PFSK-1 (cell line): ENCODE data around the gene NABP2.

Experiments used
- FOXP2 ChIP-seq: optimal IDR thresholded peaks from 2 replicates; pipeline ENCODE3; 2011; ENCODE audit warnings: borderline replicate concordance, control low read depth, inconsistent platforms; ENCODE audit not compliant: insufficient read depth; ENCODE audit errors: extremely low read length, extremely low read depth
- POLR2AphosphoS5 ChIP-seq: IDR thresholded peaks from 2 replicates; pipeline ENCODE4 v1.6.1; 2012; ENCODE audit warnings: low read depth, mild to moderate bottlenecking, control low read depth, low read length, moderate library complexity
- REST ChIP-seq, 2 experiments: IDR thresholded peaks; 2 replicates each; pipeline versions ENCODE4 v1.6.1 to v1.8.0; 2011 to 2012; ENCODE audit warnings: low read depth in 2 of 2, low read length in 2 of 2, control low read depth in 1 of 2, inconsistent platforms in 1 of 2, mild to moderate bottlenecking in 1 of 2, moderate library complexity in 1 of 2; ENCODE audit not compliant: insufficient read depth in 1 of 2
- SIN3A ChIP-seq: IDR thresholded peaks from 2 replicates; pipeline ENCODE4 v1.6.1; 2012; ENCODE audit warnings: mild to moderate bottlenecking, low read length, moderate library complexity, borderline replicate concordance; ENCODE audit not compliant: insufficient read depth
- TAF1 ChIP-seq: IDR thresholded peaks from 2 replicates; pipeline ENCODE4 v1.6.1; 2012; ENCODE audit warnings: low read length, control low read depth, borderline replicate concordance; ENCODE audit not compliant: insufficient read depth

Gene NABP2

GRCh38 chr12:56234746-56235436 lies 10.7 kb downstream of the NABP2 start:
- TF ChIP-seq REST (IDR thresholded peaks at IDR 0.05; ENCODE audit: insufficient read depth in 1 of 2, low read depth in 2 of 2, low read length in 2 of 2) (no peak), SIN3A (no peak), POLR2AphosphoS5 (no peak), TAF1 (no peak), FOXP2 (no peak)

- no peak for TF ChIP-seq TAF1
- no peak for TF ChIP-seq POLR2AphosphoS5
- no peak for TF ChIP-seq SIN3A
- TF ChIP-seq REST (IDR thresholded peaks at IDR 0.05; ENCODE audit: insufficient read depth in 1 of 2, low read depth in 2 of 2, low read length in 2 of 2) = no peak
- TF ChIP-seq FOXP2 = no peak
These were observed 11.9 kb downstream of the NABP2 start for GRCh38 chr12:56236091-56236490.

- TF ChIP-seq REST (IDR thresholded peaks at IDR 0.05; ENCODE audit: insufficient read depth in 1 of 2, low read depth in 2 of 2, low read length in 2 of 2) (no peak), FOXP2 (no peak), TAF1 (no peak), POLR2AphosphoS5 (no peak), SIN3A (no peak)
These were observed 12.8 kb downstream of the NABP2 start for GRCh38 chr12:56236985-56237384.

- TF ChIP-seq REST (IDR thresholded peaks at IDR 0.05; ENCODE audit: insufficient read depth in 1 of 2, low read depth in 2 of 2, low read length in 2 of 2) = no peak
- TF ChIP-seq POLR2AphosphoS5 = no peak
- TF ChIP-seq SIN3A = no peak
- no peak for TF ChIP-seq FOXP2
- no peak for TF ChIP-seq TAF1
These were observed 13.4 kb downstream of the NABP2 start for GRCh38 chr12:56237552-56237951.

- TF ChIP-seq FOXP2 (no peak), SIN3A (no peak), REST (IDR thresholded peaks at IDR 0.05; ENCODE audit: insufficient read depth in 1 of 2, low read depth in 2 of 2, low read length in 2 of 2) (no peak), POLR2AphosphoS5 (no peak), TAF1 (no peak)
These were observed 17.5 kb downstream of the NABP2 start for GRCh38 chr12:56241424-56242303.
